AG04450 (cell line): ENCODE results near the gene CHCHD1. TPM values are rescaled to one million over a fixed set of nuclear protein-coding genes. Genes with fewer than 3 reads are reported as not detected.

ENCODE experiments used
- CTCF ChIA-PET: fragments of 300-600, 350-600 bp; formaldehyde crosslinking; extraction: SDS; loops from one replicate; lab custom pipeline; 2022; ENCODE audit warnings: antibody characterized with exemption, inconsistent platforms; lab: Charles Lee
- POLR2A ChIA-PET: fragments of 350-600 bp; formaldehyde crosslinking; extraction: SDS; loops from one replicate; lab custom pipeline; 2021; ENCODE audit warnings: antibody characterized with exemption, inconsistent platforms; lab: Yijun Ruan, JAX
- DNase-seq: peaks from one replicate; pipeline ENCODE4 v3.0.0-alpha.2; 2011; ENCODE audit warnings: low read depth, low spot score
- H3K27ac ChIP-seq: one replicate; pipeline ENCODE4 v1.5.1; 2012; ENCODE audit warnings: low read depth, low read length, control low read depth
- H3K27me3 ChIP-seq: one replicate; pipeline ENCODE4 v1.6.0; 2012; ENCODE audit warnings: low read length; ENCODE audit not compliant: control insufficient read depth, insufficient read depth
- H3K4me3 ChIP-seq: 2 replicates; pipeline ENCODE4 v1.5.1; 2011; ENCODE audit warnings: mild to moderate bottlenecking, low read depth, low read length, control low read depth
- H3K9me3 ChIP-seq: 2 replicates; pipeline ENCODE4 v1.5.1; 2012; ENCODE audit warnings: low read length; ENCODE audit not compliant: control insufficient read depth, insufficient read depth
- polyA plus RNA-seq: library from polyadenylated mRNA; depleted of rRNA; stranded (reverse); fragments of >200 nt; gene quantifications from 2 replicates; pipeline ENCODE4 v1.2.3, GENCODE V29; 2011
- TF ChIP-seq, protein P1 (sequence below): IDR thresholded peaks from 2 replicates; pipeline ENCODE4 v1.5.1; 2011; ENCODE audit warnings: low read depth, low read length, control low read depth, inconsistent platforms

CHCHD1 gene
- polyA plus RNA-seq, 1 experiment = 45.4 TPM

DNA sequence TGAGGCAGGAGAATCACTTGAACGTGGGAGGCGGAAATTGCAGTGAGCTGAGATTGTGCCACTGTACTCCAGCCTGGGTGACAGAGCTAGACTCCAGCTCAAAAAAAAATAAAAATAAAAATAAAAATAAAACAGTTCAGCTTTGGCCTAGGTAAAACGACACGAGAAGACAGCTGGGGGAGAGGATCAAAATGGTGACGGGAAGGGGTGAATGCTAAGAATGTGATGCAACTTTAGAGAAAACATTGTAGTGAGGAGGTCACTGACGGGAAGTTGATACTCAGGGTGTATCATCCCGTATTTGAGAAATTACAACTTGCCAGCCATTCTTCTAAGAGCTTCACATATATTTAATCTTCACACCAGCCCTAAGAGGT is 28.5 kb downstream of the CHCHD1 start:
- peak overlapping the region; percentile 80 for H3K4me3 ChIP-seq
- no peaks in the 10 kb centered on the region; the same call in 1 of the 2 replicates for H3K9me3 ChIP-seq
- no peaks in the 10 kb centered on the region for H3K27me3 ChIP-seq
- no peak for DNase-seq
- TF ChIP-seq, protein P1, sequence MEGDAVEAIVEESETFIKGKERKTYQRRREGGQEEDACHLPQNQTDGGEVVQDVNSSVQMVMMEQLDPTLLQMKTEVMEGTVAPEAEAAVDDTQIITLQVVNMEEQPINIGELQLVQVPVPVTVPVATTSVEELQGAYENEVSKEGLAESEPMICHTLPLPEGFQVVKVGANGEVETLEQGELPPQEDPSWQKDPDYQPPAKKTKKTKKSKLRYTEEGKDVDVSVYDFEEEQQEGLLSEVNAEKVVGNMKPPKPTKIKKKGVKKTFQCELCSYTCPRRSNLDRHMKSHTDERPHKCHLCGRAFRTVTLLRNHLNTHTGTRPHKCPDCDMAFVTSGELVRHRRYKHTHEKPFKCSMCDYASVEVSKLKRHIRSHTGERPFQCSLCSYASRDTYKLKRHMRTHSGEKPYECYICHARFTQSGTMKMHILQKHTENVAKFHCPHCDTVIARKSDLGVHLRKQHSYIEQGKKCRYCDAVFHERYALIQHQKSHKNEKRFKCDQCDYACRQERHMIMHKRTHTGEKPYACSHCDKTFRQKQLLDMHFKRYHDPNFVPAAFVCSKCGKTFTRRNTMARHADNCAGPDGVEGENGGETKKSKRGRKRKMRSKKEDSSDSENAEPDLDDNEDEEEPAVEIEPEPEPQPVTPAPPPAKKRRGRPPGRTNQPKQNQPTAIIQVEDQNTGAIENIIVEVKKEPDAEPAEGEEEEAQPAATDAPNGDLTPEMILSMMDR = no peak
- ChIA-PET POLR2A (no interaction called here), CTCF (interaction anchor here (1.0 kb wide), 1 partner anchor 70 kb away, joined by 5 read pairs; no protein-coding TSS in a partner anchor)
- H3K27ac ChIP-seq = no peak overlapping the region

DNA sequence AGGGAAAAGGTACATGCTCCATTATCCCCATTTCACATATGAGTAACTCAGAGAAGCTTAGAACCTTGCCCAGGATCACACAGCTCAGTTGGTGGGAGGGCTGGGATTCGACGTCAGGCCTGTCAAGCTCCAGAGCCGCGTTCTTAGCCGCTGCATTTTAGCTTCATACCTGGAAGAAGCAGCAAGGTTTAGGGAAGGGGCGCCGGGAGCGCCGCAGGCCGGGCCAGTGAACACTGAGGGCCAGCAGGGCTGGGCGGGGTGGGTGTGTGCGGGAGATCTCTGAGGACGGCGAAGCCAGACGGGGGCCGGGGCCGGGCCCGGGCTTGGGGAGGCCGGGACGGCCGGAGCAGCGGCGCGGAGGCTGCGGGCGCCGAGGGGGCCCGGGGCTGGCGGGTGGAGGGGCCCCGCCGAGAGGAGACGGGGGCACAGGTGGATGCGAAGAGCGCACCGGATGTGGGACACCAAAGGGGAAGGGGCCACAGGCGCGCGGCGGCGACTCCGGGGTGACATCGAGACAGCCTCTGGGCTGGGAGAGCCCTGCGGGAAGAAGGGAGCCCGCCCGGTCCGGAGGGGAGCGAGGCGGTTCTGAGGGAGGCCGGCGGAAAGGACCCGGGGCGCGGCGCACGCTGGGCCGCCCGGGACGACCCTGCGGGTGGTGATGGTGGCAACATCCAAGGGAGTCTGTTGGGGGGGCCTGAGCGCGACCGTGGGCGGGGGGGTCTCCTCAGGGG is 29.1 kb downstream of the CHCHD1 start:
- H3K27ac ChIP-seq = peak overlapping the region; percentile 39
- DNase-seq = no peak
- ChIA-PET POLR2A (no interaction called here), CTCF (interaction anchor here (1.0 kb wide), 1 partner anchor 69 kb away, joined by 5 read pairs; no protein-coding TSS in a partner anchor)
- H3K9me3 ChIP-seq = no peaks in the 10 kb centered on the region; the same call in 1 of the 2 replicates
- H3K4me3 ChIP-seq = peak overlapping the region; percentile 80
- H3K27me3 ChIP-seq = no peaks in the 10 kb centered on the region
- TF ChIP-seq, protein P1 = no peak

GRCh38 chr10:73812657-73813056 is 30.8 kb downstream of the CHCHD1 start:
- ChIA-PET CTCF (no interaction called here), POLR2A (interaction anchor here (0.8 kb wide), 1 partner anchor 26 kb away, joined by 3 read pairs; no protein-coding TSS in a partner anchor)
- H3K9me3 ChIP-seq = no peaks in the 10 kb centered on the region; the same call in 1 of the 2 replicates
- TF ChIP-seq, protein P1 = no peak
- no peak overlapping the region for H3K4me3 ChIP-seq
- H3K27ac ChIP-seq = no peak overlapping the region
- no peaks in the 10 kb centered on the region for H3K27me3 ChIP-seq
- DNase-seq = no peak

DNA sequence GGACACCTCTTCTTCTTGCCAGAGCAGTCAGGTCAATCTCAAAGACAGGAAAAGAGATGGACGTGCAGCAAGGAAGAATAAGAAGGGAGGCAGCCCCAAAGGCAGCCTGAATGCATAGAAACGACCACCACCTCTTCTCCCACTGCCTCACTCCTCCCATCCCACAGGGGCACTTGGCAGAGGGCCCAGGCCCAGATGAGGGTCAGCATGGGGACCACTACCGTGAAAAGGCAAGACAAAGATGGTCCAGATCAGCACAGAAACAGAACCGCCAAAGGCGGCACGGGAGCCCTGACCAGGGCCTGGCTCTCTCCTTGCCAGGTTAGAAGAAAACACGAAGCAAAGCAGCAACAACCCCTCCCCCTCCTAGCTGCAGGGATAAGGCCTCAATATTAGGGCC is 31.5 kb downstream of the CHCHD1 start:
- TF ChIP-seq, protein P1 = no peak
- no peak for DNase-seq
- POLR2A ChIA-PET = no interaction called here
- CTCF ChIA-PET = no interaction called here
- Histone ChIP-seq H3K27me3 (no peaks in the 10 kb centered on the region), H3K4me3 (no peak overlapping the region), H3K27ac (no peak overlapping the region), H3K9me3 (no peaks in the 10 kb centered on the region; the same call in 1 of the 2 replicates)

GRCh38 chr10:73814276-73814895 is 32.5 kb downstream of the CHCHD1 start:
- Histone ChIP-seq H3K9me3 (no peaks in the 10 kb centered on the region; the same call in 1 of the 2 replicates), H3K4me3 (no peak overlapping the region), H3K27me3 (no peaks in the 10 kb centered on the region), H3K27ac (no peak overlapping the region)
- ChIA-PET CTCF (no interaction called here), POLR2A (no interaction called here)
- DNase-seq = no peak
- TF ChIP-seq, protein P1 = no peak
